NCI-H187 treated with DMSO at 0.1 percent for 48 hours (cell line): Measurements from ENCODE around the gene LCTL.
"Not testable (repeated sequence)": the region's sequence is repeated elsewhere in the genome, so short reads cannot be mapped to it uniquely, and the experiment has no call there.

Experiments used
- DNase-seq: peaks from one replicate; lab custom pipeline; 2025; lab: John Stamatoyannopoulos, UW

LCTL gene

DNA sequence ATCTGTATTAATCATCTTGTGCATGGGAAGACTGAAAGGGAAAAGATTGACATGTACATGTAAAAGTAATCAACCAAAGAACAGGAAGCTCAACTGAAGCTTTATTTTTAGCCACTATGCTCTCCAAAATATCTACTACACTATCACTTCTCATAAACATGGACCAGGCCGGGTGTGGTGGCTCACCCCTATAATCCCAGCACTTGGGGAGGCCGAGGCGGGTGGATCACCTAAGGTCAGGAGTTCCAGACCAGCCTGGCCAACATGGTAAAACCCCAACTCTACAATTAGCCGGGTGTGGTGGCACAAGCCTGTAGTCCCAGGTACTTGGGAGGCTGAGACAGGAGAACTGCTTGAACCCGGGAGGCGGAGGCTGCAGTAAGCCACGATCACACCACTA lies 65.5 kb downstream of the LCTL start:
- not testable (repeated sequence) for DNase-seq

DNA sequence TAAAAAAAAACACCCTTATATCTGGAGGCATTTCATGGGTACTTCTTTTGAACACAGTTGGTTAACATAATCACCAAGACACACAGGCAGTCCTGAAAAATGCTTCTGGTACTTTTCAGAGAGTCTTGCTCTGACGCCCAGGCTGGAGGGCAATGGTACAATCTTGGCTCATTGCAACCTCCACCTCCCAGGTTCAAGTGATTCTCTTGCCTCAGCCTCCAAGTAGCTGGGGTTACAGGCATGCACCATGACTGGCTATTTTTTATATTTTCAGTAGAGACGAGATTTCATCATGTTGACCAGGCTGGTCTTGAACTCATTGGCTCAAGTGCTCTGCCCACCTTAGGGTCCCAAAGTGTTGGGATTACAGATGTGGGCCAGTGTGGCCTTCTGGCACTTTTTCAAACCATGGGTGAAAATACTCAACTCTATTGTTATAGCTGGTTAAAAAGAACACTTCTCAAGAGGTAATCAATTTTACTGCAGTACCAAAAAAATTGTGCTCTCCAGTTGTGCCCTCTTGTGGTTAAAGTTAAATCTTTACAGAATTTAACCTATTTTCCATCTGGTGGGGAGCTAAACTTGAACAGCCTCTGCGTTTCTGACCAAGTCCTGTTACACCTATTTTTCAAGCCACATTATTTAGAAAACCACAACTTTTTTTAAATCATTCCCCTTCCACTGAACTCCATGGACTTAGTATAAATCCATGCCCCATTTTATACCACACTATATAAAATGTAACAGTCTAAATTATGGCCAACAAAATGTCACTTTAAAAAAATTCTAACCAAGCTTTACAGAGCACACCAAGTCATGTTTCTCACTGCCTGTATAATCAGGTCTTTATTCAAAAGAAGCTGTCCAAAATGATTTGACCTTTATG lies 67.1 kb downstream of the LCTL start:
- no peak for DNase-seq
